Stimulated activated naive CD8-positive, alpha-beta T cell treated with anti-CD3 and anti-CD28 coated beads, Interleukin-15, amount 100 ng/mL, for 72 hours (primary cell): Measurements from ENCODE around the gene SLC13A2.
A peak's percentile ranks its signal among the peaks of the same experiment; 100 is the strongest.

Experiments used
- ATAC-seq: fragments of 150-1000 bp; cut with Tn5 transposase; 2 replicates; pipeline ENCODE4 v1.10.0; 2021; ENCODE audit warnings: mild to moderate bottlenecking, moderate library complexity
- DNase-seq, 2 donors: peaks; one replicate each; pipeline ENCODE4 v3.0.0; 2021 to 2022
- H3K27ac Mint-ChIP-seq, 2 donors: one replicate each; pipeline ENCODE4 v1.8.0; 2022; ENCODE audit warnings: mild to moderate bottlenecking in 2 of 2, mixed read lengths in 2 of 2, moderate library complexity in 2 of 2
- H3K27me3 Mint-ChIP-seq: one replicate; pipeline ENCODE4 v1.8.0; 2022; ENCODE audit warnings: mixed read lengths
- H3K4me1 Mint-ChIP-seq: one replicate; pipeline ENCODE4 v1.8.0; 2022; ENCODE audit warnings: mild to moderate bottlenecking, mixed read lengths
- H3K4me3 Mint-ChIP-seq, 2 donors: one replicate each; pipeline ENCODE4 v1.8.0; 2022; ENCODE audit warnings: mild to moderate bottlenecking in 2 of 2, mixed read lengths in 2 of 2, moderate library complexity in 1 of 2
- H3K9me3 Mint-ChIP-seq, 2 donors: one replicate each; pipeline ENCODE4 v1.8.0; 2022; ENCODE audit warnings: mixed read lengths in 2 of 2

SLC13A2 gene

GRCh38 chr17:28480278-28480677, 6.8 kb downstream of the SLC13A2 start:
- no peak overlapping the region for H3K4me3 Mint-ChIP-seq
- H3K4me1 Mint-ChIP-seq, result peaks cover 14% of the 10 kb centered on the region
- H3K27me3 Mint-ChIP-seq, result no peaks in the 10 kb centered on the region
- H3K27ac Mint-ChIP-seq, result no peak overlapping the region
- ATAC-seq (no peak), DNase-seq (no peak)
- H3K9me3 Mint-ChIP-seq, result no peaks in the 10 kb centered on the region

DNA sequence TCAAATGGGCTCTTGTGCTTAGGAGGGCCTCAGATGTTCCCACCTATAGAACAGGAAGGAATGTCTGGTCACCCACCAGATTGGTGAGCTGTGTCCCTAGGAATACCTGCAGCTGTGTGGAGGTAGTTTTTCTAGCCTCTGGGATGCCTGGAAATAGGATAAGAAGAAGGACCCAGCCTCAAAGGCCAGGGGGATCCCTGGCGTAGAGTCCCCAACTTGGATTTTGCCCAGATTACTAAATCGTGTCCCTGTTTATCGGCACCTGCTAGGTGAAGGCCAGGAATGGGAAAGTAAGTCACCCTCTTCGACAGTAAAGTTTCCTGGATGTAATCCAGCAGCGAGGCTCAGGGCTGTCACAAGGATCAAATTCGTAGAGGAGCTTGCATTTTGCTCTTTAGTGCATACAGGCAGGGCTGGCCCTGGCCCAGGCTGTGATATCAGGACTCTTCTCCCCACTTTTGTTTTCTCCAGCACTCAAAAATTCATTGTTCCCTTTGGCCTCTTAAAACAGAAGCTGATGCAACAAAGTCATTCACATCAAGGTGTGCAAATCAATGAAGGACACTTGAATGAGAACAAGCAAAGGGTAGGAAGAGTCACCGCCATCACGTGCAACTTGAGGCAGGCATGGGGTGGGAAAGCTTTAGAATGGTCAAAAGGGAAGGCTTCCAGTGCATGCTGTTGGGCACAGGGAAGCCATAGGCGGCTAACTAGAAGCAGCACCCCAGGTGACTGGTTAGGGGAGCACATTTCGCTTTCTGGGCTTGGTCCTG, 7.5 kb downstream of the SLC13A2 start:
- ATAC-seq (no peak), DNase-seq (no peak)
- H3K4me1 Mint-ChIP-seq, result peaks cover 7% of the 10 kb centered on the region
- H3K9me3 Mint-ChIP-seq, result no peaks in the 10 kb centered on the region
- no peaks in the 10 kb centered on the region for H3K27me3 Mint-ChIP-seq
- H3K4me3 Mint-ChIP-seq, result no peak overlapping the region
- no peak overlapping the region for H3K27ac Mint-ChIP-seq

GRCh38 chr17:28482551-28483199, 9.2 kb downstream of the SLC13A2 start:
- Mint-ChIP-seq H3K27ac (no peak overlapping the region), H3K27me3 (no peaks in the 10 kb centered on the region), H3K9me3 (no peaks in the 10 kb centered on the region), H3K4me3 (no peak overlapping the region), H3K4me1 (peaks cover 7% of the 10 kb centered on the region)
- ATAC-seq, result no peak
- no peak for DNase-seq

DNA sequence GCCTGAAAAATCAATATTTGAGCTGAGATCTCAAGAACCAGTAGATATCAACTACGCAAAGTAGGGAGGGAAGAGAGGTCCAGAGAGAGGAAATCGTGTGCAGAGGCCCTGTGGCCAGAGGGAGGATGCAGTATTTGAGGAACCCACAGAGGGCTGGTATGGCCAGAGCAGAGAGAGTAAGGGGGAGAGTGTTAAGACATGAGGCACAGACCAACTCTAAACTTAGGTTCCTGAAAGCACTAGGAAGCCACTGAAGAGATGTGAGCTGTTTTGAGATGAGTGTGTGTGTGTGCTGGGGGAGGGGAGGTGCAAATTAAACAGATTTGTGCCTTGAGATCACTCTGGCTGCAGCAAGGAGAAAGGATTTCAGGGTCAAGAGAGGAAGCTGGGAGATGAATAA, 10.9 kb downstream of the SLC13A2 start:
- Mint-ChIP-seq H3K27me3 (no peaks in the 10 kb centered on the region), H3K27ac (peak overlapping the region in 1 of 2 donors; percentile 35)
- ATAC-seq, result no peak

DNA sequence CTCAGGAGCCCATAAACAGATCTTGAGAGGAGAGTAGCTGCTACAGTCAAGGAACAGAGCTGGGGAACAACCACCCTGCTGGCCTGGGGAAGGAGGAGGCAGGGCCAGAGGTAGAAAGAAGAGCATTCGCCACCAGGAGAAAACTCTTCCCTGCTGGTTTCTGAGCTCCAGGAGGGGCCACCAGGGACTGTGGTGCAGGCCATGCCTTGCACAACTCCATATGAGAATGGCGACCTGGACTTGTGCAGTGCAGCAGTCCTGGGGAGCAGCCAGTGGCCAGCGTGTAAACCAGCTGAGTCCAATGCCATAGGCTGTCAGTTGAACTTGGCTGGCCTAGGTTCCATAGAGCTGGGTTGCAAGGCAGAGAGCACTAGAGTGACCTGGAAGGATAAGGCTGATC, 11.6 kb downstream of the SLC13A2 start:
- Mint-ChIP-seq H3K27me3 (no peaks in the 10 kb centered on the region), H3K9me3 (no peaks in the 10 kb centered on the region), H3K27ac (no peak overlapping the region), H3K4me1 (peaks cover 7% of the 10 kb centered on the region), H3K4me3 (no peak overlapping the region)
- DNase-seq, result no peak
- ATAC-seq, result no peak

More for the DNA sequence above, 10.9 kb downstream of the SLC13A2 start:
- DNase-seq, result no peak
- H3K4me1 Mint-ChIP-seq, result peaks cover 7% of the 10 kb centered on the region
- no peaks in the 10 kb centered on the region for H3K9me3 Mint-ChIP-seq
- H3K4me3 Mint-ChIP-seq, result no peak overlapping the region

- Mint-ChIP-seq H3K4me3 (no peak overlapping the region), H3K27me3 (peaks cover 7% of the 10 kb centered on the region), H3K4me1 (peaks cover 7% of the 10 kb centered on the region), H3K9me3 (no peaks in the 10 kb centered on the region), H3K27ac (no peak overlapping the region)
- ATAC-seq, result no peak
- DNase-seq, result no peak
Measured at GRCh38 chr17:28487881-28488532, 14.6 kb downstream of the SLC13A2 start.

DNA sequence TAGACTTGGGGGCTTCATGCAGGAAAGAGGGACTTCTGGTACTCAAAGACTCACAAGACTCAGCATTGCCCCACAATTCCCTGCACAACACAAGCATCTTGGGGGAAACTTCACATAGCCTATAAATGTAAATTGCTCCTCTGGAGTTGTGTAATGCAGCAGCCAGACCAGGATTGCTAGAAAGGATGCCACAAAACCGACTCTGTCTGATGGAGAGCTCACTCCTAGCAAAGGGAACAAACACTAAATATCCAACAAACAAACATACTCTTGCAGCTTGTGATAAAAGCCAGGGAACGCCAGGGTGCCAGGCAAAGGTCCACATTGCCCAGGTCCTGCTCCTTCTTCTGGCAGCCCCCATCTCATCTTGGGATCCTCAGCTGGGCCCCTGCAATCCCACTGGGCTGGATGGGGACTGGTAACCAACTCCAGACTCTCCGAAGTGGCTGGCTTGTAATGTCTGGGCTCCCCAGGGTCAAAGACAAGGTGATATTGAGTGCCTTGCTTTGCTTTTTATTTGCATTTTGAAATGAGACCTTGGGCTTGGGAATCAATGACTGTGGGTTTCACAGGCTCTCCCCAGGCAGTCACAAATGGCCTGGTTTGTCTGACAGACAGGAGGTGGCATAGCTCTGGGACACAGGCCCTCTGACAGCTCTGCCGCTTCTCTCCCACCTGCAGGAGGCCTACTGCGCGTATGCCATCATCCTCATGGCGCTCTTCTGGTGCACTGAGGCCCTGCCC, 15.3 kb downstream of the SLC13A2 start:
- DNase-seq (no peak), ATAC-seq (no peak)
- Mint-ChIP-seq H3K4me3 (no peak overlapping the region), H3K4me1 (peaks cover 7% of the 10 kb centered on the region), H3K27ac (no peak overlapping the region), H3K27me3 (peaks cover 9% of the 10 kb centered on the region), H3K9me3 (no peaks in the 10 kb centered on the region)

DNA sequence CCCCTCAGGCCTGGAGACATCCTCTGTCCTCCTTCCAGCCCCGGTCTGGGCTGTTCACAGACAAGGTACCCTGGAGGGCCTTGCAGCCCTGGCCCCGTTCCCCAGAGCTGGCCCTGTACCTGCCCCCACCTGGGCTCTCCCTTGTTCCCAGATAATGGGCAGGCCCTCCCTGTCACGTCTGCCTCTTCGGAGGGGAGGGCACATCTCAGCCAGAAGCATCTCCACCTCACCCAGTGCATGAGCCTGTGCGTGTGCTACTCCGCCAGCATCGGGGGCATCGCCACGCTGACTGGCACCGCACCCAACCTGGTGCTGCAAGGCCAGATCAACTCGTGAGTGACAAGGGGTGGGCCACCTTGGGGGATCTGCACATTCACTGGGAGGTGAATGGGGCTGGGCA, 17.8 kb downstream of the SLC13A2 start:
- no peaks in the 10 kb centered on the region for H3K9me3 Mint-ChIP-seq
- DNase-seq (no peak), ATAC-seq (no peak)
- peaks cover 6% of the 10 kb centered on the region for H3K4me1 Mint-ChIP-seq
- peaks cover 9% of the 10 kb centered on the region for H3K27me3 Mint-ChIP-seq
- H3K4me3 Mint-ChIP-seq, result no peak overlapping the region
- no peak overlapping the region for H3K27ac Mint-ChIP-seq

GRCh38 chr17:28491860-28492259, 18.4 kb downstream of the SLC13A2 start:
- Mint-ChIP-seq H3K4me1 (peaks cover 6% of the 10 kb centered on the region), H3K9me3 (no peaks in the 10 kb centered on the region), H3K4me3 (no peak overlapping the region), H3K27me3 (peaks cover 9% of the 10 kb centered on the region), H3K27ac (no peak overlapping the region)
- ATAC-seq (no peak), DNase-seq (no peak)

- no peak overlapping the region for H3K27ac Mint-ChIP-seq
- ATAC-seq (no peak), DNase-seq (no peak)
- peaks cover 6% of the 10 kb centered on the region for H3K4me1 Mint-ChIP-seq
- H3K4me3 Mint-ChIP-seq, result no peak overlapping the region
- H3K27me3 Mint-ChIP-seq, result peaks cover 9% of the 10 kb centered on the region
- no peaks in the 10 kb centered on the region for H3K9me3 Mint-ChIP-seq
Measured at GRCh38 chr17:28492352-28493310, 19.2 kb downstream of the SLC13A2 start.

DNA sequence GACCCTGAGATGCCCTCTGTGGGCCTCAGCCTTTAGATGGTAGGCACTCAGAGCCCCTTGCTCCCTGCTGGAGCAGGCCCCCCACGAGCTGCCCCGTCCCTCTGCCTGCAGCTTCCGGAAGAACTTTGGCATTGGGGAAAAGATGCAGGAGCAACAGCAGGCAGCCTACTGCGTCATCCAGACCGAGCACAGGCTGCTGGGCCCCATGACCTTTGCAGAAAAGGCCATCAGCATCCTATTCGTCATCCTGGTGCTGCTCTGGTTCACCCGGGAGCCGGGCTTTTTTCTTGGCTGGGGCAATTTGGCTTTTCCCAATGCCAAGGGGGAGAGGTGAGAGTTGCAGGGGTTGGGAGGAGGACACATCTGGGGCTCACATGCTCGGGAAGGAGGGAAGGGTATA, 20.0 kb downstream of the SLC13A2 start:
- Mint-ChIP-seq H3K4me3 (no peak overlapping the region), H3K9me3 (no peaks in the 10 kb centered on the region), H3K4me1 (peaks cover 6% of the 10 kb centered on the region), H3K27ac (no peak overlapping the region), H3K27me3 (peaks cover 9% of the 10 kb centered on the region)
- DNase-seq (no peak), ATAC-seq (no peak)

DNA sequence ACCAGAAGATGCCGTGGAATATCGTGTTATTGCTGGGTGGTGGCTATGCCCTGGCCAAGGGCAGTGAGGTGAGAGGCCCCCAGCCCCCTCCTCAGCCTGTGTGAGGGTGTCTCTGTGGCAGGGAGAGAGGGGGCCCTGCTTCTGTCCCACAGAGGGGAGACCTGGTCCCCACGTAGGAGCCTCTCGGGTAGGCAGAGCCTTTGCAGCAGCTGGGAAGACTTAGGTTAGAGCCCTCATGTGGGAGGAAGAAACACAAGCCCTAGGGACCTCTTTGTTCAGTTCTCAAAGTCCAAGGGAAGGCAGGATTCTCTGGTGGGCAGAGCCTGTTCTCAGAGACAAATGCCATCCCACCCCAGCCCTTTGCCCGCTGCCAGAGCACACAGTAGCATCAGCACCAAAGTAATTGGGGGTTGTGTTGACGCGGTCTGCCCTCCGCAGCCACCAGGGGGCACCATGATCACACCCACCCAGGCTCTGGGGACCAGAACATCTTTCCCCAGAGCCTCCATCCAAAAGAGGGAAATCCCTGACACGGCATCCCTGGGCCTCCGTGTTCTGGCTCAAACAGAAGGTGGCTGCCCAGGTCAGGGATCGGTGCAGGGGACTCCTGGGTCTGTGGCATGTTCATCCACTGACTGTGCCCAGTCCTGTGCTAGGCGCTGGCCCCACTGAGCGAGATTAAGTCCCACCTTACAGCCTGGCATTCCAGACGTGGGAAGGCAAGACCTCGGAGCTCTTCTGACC, 21.2 kb downstream of the SLC13A2 start:
- H3K27me3 Mint-ChIP-seq, result peaks cover 9% of the 10 kb centered on the region
- peak; percentile 83 for ATAC-seq
- no peaks in the 10 kb centered on the region for H3K9me3 Mint-ChIP-seq

GRCh38 chr17:28495635-28496034, 22.2 kb downstream of the SLC13A2 start:
- ATAC-seq, result no peak
- Mint-ChIP-seq H3K4me1 (peaks cover 6% of the 10 kb centered on the region), H3K9me3 (no peaks in the 10 kb centered on the region), H3K27ac (no peak overlapping the region), H3K4me3 (no peak overlapping the region), H3K27me3 (peaks cover 9% of the 10 kb centered on the region)
- DNase-seq, result no peak

More for the DNA sequence above, 21.2 kb downstream of the SLC13A2 start:
- no peak overlapping the region for H3K4me3 Mint-ChIP-seq
- peak; percentile 75 to 79 for DNase-seq
- peaks cover 6% of the 10 kb centered on the region for H3K4me1 Mint-ChIP-seq
- H3K27ac Mint-ChIP-seq, result peak overlapping the region in 1 of 2 donors; percentile 42

DNA sequence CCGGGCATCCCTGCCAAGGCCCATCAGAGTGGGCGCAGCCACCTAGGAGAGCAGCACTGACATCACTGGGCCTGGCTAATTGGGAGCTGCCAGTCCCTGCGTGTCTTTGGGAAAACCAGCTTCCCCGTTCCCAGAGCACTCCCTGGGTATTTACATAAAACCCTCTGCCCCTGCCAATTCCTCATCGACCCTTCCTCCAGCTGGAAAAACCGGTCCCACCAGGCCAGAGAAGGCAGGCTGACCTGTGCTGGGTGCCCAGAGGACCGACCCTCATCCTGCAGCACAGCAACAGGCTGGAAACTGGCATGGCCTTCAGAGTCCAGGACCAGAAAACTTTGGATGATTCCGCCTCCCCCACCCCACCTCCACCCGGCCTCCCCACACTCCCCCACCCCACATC, 24.5 kb downstream of the SLC13A2 start:
- Mint-ChIP-seq H3K4me1 (peaks cover 6% of the 10 kb centered on the region), H3K4me3 (no peak overlapping the region), H3K27me3 (peaks cover 2% of the 10 kb centered on the region), H3K9me3 (no peaks in the 10 kb centered on the region), H3K27ac (no peak overlapping the region)
- DNase-seq (no peak), ATAC-seq (no peak)
